Esophagus muscularis mucosa (tissue), 3 donors: ENCODE data around the gene RAB25.

Source experiments
- EP300 ChIP-seq: sonication (generic); formaldehyde crosslinking; IDR thresholded peaks from one replicate; pipeline ENCODE4 v1.6.1; 2017; ENCODE audit warnings: antibody characterized with exemption
- TF ChIP-seq, protein P1 (sequence below), 3 experiments: fragments of 200-600 bp in 2 of 3; fragments of 450-650 bp in 1 of 3; sonication (generic) in 2 of 3; IDR thresholded peaks; one replicate each; pipeline ENCODE4 v1.5.1; 2017 to 2019; ENCODE audit warnings: antibody characterized with exemption in 3 of 3, mild to moderate bottlenecking in 2 of 3, moderate library complexity in 1 of 3

DNA sequence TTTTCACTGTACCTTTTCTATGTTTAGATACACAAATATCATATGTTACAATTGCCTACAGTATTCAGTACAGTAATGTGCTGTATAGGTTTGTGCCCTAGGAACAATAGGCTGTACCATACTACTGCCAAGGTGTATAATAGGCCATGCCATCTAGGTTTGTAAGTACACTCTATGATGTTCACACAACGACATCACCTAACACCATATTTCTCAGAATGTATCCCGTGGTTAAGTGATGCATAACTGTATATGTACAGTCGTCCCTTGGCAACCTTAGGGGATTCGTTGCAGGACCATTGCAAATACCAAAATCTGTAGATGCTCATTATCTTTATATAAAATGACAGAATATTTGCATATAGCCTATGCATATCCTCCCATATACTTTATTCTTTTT lies 34.4 kb upstream of the RAB25 start:
- TF ChIP-seq EP300 = no peak
- TF ChIP-seq, protein P1, sequence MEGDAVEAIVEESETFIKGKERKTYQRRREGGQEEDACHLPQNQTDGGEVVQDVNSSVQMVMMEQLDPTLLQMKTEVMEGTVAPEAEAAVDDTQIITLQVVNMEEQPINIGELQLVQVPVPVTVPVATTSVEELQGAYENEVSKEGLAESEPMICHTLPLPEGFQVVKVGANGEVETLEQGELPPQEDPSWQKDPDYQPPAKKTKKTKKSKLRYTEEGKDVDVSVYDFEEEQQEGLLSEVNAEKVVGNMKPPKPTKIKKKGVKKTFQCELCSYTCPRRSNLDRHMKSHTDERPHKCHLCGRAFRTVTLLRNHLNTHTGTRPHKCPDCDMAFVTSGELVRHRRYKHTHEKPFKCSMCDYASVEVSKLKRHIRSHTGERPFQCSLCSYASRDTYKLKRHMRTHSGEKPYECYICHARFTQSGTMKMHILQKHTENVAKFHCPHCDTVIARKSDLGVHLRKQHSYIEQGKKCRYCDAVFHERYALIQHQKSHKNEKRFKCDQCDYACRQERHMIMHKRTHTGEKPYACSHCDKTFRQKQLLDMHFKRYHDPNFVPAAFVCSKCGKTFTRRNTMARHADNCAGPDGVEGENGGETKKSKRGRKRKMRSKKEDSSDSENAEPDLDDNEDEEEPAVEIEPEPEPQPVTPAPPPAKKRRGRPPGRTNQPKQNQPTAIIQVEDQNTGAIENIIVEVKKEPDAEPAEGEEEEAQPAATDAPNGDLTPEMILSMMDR (IDR thresholded peaks at IDR 0.05) = no peak
